Thoracic aorta (tissue), 2 donors: ENCODE data around the gene CBL. TPM values are rescaled to one million over a fixed set of nuclear protein-coding genes. Genes with fewer than 3 reads are reported as not detected.
A peak's percentile ranks its signal among the peaks of the same experiment; 100 is the strongest.

Source experiments
- ATAC-seq: fragments of 150-250 bp; one replicate; pipeline ENCODE4 v1.8.0; 2017; ENCODE audit warnings: low read depth; ENCODE audit not compliant: insufficient number of reproducible peaks, low FRiP score
- DNase-seq: peaks from one replicate; pipeline ENCODE4 v3.0.0-alpha.2; 2020; ENCODE audit warnings: low spot score
- H3K27ac ChIP-seq, 2 donors: fragments of 200-600 bp; sonication (generic); 1 replicate in 1 of 2; 2 replicates in 1 of 2; pipeline ENCODE4 v1.5.1; 2016; ENCODE audit warnings: mild to moderate bottlenecking in 2 of 2, moderate library complexity in 2 of 2
- H3K27me3 ChIP-seq: fragments of 200-600 bp; sonication (generic); replicated peaks from 2 replicates; pipeline ENCODE4 v1.6.0; 2016; ENCODE audit warnings: mild to moderate bottlenecking; ENCODE audit not compliant: insufficient read depth
- H3K36me3 ChIP-seq: fragments of 200-600 bp; sonication (generic); one replicate; pipeline ENCODE4 v1.5.1; 2016
- H3K4me1 ChIP-seq, 2 donors: fragments of 200-600 bp; sonication (generic); 1 replicate in 1 of 2; 2 replicates in 1 of 2; pipeline versions ENCODE4 v1.5.1 to v1.6.0; 2016; ENCODE audit warnings: low read depth in 2 of 2, mild to moderate bottlenecking in 1 of 2; ENCODE audit not compliant: control insufficient read depth in 1 of 2
- H3K4me3 ChIP-seq: fragments of 200-600 bp; sonication (generic); 2 replicates; pipeline ENCODE4 v1.5.1; 2016; ENCODE audit warnings: mild to moderate bottlenecking
- H3K9me3 ChIP-seq: fragments of 200-600 bp; sonication (generic); 2 replicates; pipeline ENCODE4 v1.5.1; 2016
- total RNA-seq, 2 donors: library from RNA; depleted of rRNA; stranded (reverse); fragments of >200 nt; gene quantifications; one replicate each; pipeline versions ENCODE4 v1.1.0 to v1.2.3, GENCODE V29; 2016
- TF ChIP-seq, protein P1 (sequence below): fragments of 200-600 bp; sonication (generic); IDR thresholded peaks from one replicate; pipeline ENCODE4 v1.5.1; 2019; ENCODE audit warnings: antibody characterized with exemption

Gene CBL
- total RNA-seq, 2 donors from 2014 or later, result 21.0 to 23.2 TPM

DNA sequence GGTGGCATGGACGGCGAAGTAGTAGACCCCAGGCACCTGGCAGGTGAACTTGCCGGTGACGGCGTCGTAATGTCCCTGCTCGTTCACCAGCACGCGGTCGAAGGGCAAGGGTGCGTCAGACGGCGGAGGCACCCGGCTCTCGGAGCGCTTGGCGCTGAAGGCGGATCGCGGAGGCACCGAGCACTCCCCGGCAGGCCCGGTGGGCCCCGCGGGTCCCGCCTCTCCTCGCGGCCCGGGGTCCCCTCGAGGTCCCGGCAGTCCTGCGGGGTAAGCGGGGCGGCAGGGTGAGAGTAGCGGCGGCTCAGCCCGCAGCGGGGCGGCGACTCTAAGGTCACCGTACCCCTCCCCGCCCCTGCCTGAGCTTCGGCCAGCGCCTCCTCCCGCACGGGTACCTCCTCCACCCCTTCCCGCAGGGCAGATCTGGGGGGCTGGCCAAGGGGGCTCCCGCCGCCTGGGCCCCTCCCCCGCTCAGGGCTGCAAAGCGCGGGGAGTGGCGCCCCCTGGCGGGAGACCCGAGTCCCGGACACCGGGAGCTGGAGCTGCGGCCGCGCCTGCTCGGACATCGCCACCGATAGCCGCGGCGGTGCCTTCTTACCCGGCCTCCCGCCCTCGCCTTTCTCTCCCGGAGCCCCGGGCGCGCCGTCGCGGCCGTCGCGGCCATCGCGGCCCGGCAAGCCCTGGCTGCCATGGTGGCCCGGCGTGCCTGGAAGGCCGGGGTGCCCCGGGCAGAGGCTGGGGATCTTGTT, 133.6 kb downstream of the CBL start:
- no peaks in the 10 kb centered on the region for H3K27me3 ChIP-seq
- DNase-seq, result no peak

DNA sequence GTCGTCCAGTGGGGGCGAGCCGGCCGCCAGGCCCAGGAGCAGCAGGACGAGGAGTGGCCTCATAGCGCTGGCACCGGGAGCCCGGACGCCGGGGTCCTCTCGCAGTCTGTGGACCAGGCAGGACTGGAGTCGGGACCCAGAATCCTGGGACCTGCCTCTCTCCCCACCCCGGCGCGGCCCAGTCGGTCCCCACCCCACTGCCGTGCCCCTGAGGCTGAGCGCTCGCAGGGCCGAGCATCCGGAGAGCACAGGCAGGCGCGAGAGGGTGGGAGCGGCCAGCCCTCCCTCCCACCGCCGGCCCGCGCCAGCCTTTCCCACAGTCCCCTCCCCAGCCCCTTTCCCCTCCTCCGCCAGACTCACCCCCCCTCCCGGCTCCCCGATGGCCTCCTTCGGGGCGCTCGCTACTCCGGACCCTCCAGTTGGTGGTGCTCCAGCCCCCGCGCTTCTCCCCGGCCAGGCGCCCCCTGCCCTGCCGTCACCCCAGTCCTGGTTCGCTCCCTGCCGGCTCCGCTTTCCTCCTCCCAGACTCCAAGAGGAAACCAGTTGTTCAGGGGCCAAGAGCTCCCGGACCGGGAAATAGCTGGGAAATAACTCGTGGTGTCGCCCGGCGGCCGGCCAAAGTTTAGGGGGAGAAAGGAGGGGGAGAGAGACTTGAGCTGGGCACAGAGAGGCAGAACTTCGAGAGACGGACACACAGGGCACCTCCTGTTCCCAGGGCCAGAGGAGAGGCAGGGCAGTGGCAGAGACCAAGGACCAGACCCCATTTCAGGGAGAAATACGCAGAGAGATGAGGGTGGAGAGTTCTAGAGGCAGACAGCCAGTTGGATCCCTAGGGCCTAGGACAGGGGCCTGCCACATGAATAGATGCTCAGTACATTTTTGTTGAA, 134.4 kb downstream of the CBL start, which contains the start of gene C1QTNF5:
TSS of gene C1QTNF5 (minus strand) at position 549 of the 887 bp plus-strand sequence. CDS start at position 63, 486 bp downstream.
- peaks cover 15 to 50% of the 10 kb centered on the region in 2 donors for H3K4me1 ChIP-seq
- no peak for DNase-seq

More for the DNA sequence above, 133.6 kb downstream of the CBL start:
- Histone ChIP-seq H3K9me3 (no peaks in the 10 kb centered on the region), H3K27ac (peak overlapping the region; percentile 70 to 95), H3K36me3 (no peaks in the 10 kb centered on the region), H3K4me1 (peaks cover 22 to 58% of the 10 kb centered on the region in 2 donors), H3K4me3 (peak overlapping the region; percentile 91)
- TF ChIP-seq, protein P1, sequence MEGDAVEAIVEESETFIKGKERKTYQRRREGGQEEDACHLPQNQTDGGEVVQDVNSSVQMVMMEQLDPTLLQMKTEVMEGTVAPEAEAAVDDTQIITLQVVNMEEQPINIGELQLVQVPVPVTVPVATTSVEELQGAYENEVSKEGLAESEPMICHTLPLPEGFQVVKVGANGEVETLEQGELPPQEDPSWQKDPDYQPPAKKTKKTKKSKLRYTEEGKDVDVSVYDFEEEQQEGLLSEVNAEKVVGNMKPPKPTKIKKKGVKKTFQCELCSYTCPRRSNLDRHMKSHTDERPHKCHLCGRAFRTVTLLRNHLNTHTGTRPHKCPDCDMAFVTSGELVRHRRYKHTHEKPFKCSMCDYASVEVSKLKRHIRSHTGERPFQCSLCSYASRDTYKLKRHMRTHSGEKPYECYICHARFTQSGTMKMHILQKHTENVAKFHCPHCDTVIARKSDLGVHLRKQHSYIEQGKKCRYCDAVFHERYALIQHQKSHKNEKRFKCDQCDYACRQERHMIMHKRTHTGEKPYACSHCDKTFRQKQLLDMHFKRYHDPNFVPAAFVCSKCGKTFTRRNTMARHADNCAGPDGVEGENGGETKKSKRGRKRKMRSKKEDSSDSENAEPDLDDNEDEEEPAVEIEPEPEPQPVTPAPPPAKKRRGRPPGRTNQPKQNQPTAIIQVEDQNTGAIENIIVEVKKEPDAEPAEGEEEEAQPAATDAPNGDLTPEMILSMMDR, result peak; percentile 91
- ATAC-seq, result peak; percentile 43

DNA sequence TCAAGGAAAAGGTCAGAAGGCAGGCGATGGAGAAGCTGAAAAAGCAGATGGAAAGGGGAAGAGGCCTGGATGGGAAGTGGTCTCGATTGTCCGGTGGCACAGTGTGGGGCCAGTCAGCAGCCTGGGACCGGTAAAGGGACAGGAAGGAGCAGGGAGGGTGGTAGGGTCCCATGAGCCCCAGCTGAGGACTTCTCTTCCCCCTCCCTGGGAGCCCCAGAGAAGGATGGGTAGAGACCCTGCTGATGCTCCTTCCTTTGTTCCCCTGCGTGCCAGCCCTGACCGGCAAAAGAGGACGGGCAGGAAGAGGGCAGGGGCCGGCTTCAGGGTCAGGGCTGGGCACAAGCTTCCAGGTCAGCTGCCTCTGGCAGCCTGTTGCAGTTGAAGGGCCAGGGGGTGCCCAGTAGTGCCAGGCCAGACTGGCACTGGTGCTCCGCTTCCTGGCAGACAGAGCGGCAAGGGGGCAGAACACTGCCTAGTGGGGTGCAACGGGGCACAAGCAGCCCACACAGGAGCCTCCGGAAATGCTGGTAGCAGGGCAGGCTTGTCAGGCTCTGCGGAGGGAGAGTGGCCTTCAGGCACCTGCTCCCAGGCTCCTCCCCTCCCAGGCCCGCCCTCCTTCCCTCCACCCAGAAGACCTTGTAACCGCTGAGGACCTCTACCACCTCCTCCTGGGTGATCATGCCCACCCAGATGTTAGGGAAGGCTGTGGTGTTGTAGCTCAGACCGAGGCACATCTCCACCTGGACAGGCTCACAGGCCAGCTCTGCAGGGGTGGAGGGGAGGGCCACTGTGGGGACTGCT, 135.3 kb downstream of the CBL start:
- Histone ChIP-seq H3K27me3 (no peaks in the 10 kb centered on the region), H3K4me3 (peak overlapping the region; percentile 91), H3K27ac (peak overlapping the region in 1 of 2 donors; percentile 95), H3K36me3 (no peaks in the 10 kb centered on the region), H3K4me1 (peaks cover 12 to 43% of the 10 kb centered on the region in 2 donors), H3K9me3 (no peaks in the 10 kb centered on the region)
- DNase-seq (no peak), ATAC-seq (no peak)
- TF ChIP-seq, protein P1, result no peak

More for the DNA sequence above, 134.4 kb downstream of the CBL start, which contains the start of gene C1QTNF5:
- no peaks in the 10 kb centered on the region for H3K36me3 ChIP-seq
- ATAC-seq, result peak; percentile 11
- H3K27me3 ChIP-seq, result no peaks in the 10 kb centered on the region
- peak within 1 kb of the TSS; percentile 70 to 95 for H3K27ac ChIP-seq
- H3K9me3 ChIP-seq, result no peaks in the 10 kb centered on the region
- H3K4me3 ChIP-seq, result peak within 1 kb of the TSS; percentile 91
- TF ChIP-seq, protein P1, result no peak

DNA sequence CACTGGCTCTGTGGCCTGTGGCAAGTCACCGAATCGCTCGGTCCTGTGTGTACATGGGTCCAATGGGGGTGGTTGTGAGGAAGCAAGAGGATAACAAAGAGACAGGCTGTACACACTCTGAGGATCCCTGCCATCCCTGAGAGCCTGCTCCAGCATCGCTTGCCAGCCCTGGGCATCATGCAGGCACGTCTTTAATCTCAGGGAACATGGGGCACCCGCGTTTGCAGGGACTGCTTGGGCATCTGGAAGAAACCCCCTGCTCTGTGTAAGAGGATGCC, 135.8 kb downstream of the CBL start:
- Histone ChIP-seq H3K27me3 (no peaks in the 10 kb centered on the region), H3K36me3 (no peaks in the 10 kb centered on the region), H3K9me3 (no peaks in the 10 kb centered on the region), H3K27ac (no peak overlapping the region), H3K4me3 (no peak overlapping the region), H3K4me1 (peaks cover 12 to 41% of the 10 kb centered on the region in 2 donors)
- ATAC-seq (no peak), DNase-seq (no peak)
- TF ChIP-seq, protein P1, result no peak
